ENCODE results near the gene OLFML1. TPM values are rescaled to one million over a fixed set of nuclear protein-coding genes. Genes with fewer than 3 reads are reported as not detected.

Gene OLFML1
- total RNA-seq, 2 donors from 2014 or later, result 0.81 to 1.5 TPM

DNA sequence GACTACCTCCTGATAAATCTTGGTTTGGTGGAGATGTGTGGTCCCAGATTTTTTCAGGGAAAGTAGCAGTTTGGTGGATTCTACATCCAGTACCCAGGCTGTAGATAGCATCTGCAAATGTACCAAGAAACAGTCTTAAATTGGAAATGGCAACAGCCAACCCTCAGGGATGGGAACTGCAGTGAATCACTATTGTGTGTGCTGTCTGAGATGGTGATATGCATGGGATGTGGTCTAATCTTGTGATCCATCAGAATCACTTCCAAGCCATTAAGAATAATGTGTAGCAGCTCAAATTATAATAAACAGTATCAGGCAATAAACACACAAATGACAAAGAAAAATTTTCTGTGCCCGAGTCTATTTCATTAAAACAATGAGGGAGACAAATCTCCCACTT is 3.4 kb downstream of the OLFML1 start:
- Mint-ChIP-seq H3K9me3 (no peaks in the 10 kb centered on the region), H3K4me3 (no peak overlapping the region), H3K36me3 (ENCODE audit: low read depth) (no peaks in the 10 kb centered on the region), H3K4me1 (peaks cover 37% of the 10 kb centered on the region), H3K27me3 (ENCODE audit: insufficient read depth) (no peaks in the 10 kb centered on the region), H3K27ac (no peak overlapping the region)
- H3K4me3 ChIP-seq (ENCODE audit: low read length), result no peak overlapping the region
- WGBS, 2 experiments (ENCODE audit: insufficient coverage in 1 of 2, insufficient read length in 1 of 2), result 75% methylated on average over 1 of the region's 1 CpG; no CpG with 5 or more reads in 1 of the 2 experiments
- no peak overlapping the region for H3K9ac ChIP-seq (ENCODE audit: extremely low read depth, low read length, poor library complexity, severe bottlenecking)
- DNase-seq, result no peak
- H3K4me1 ChIP-seq (ENCODE audit: control insufficient read depth, insufficient read depth, low read length), result peaks cover 14% of the 10 kb centered on the region
- H3K36me3 ChIP-seq (ENCODE audit: control insufficient read depth, insufficient read depth, low read length), result peaks cover 2% of the 10 kb centered on the region
- no peak overlapping the region for H3K27ac ChIP-seq (ENCODE audit: low read depth, low read length)
- H3K9me3 ChIP-seq (ENCODE audit: control insufficient read depth, low read length), result no peaks in the 10 kb centered on the region
- no peaks in the 10 kb centered on the region for H3K27me3 ChIP-seq (ENCODE audit: control insufficient read depth, insufficient read depth, low read length, poor library complexity, severe bottlenecking)
- TF ChIP-seq, protein P1, sequence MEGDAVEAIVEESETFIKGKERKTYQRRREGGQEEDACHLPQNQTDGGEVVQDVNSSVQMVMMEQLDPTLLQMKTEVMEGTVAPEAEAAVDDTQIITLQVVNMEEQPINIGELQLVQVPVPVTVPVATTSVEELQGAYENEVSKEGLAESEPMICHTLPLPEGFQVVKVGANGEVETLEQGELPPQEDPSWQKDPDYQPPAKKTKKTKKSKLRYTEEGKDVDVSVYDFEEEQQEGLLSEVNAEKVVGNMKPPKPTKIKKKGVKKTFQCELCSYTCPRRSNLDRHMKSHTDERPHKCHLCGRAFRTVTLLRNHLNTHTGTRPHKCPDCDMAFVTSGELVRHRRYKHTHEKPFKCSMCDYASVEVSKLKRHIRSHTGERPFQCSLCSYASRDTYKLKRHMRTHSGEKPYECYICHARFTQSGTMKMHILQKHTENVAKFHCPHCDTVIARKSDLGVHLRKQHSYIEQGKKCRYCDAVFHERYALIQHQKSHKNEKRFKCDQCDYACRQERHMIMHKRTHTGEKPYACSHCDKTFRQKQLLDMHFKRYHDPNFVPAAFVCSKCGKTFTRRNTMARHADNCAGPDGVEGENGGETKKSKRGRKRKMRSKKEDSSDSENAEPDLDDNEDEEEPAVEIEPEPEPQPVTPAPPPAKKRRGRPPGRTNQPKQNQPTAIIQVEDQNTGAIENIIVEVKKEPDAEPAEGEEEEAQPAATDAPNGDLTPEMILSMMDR (conservative IDR thresholded peaks at IDR 0.05), result no peak

DNA sequence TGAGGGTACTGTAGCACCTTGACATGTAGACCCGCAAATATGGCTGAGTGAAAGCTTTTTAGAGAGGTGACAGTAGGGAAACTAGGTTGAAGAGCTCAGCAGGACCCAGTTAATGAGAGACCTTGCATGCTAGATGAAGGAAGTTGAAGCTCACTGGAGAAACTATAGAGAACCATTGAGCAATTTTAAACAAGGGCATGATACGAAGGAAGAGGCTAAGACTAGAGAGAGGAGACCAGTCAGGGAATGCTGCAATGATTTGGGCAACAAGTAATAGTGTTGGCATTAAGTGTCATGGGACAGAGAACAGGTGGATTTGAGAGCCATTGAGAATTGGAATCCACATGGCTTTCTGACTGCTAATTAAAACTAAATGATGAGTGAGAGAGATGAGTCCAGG is 4.1 kb downstream of the OLFML1 start:
- Histone ChIP-seq H3K36me3 (ENCODE audit: control insufficient read depth, insufficient read depth, low read length) (peaks cover 2% of the 10 kb centered on the region), H3K27ac (ENCODE audit: low read depth, low read length) (no peak overlapping the region), H3K9ac (ENCODE audit: extremely low read depth, low read length, poor library complexity, severe bottlenecking) (no peak overlapping the region), H3K9me3 (ENCODE audit: control insufficient read depth, low read length) (no peaks in the 10 kb centered on the region), H3K4me1 (ENCODE audit: control insufficient read depth, insufficient read depth, low read length) (peaks cover 19% of the 10 kb centered on the region), H3K27me3 (ENCODE audit: control insufficient read depth, insufficient read depth, low read length, poor library complexity, severe bottlenecking) (no peaks in the 10 kb centered on the region), H3K4me3 (ENCODE audit: low read length) (no peak overlapping the region)
- Mint-ChIP-seq H3K4me3 (no peak overlapping the region), H3K36me3 (ENCODE audit: low read depth) (no peaks in the 10 kb centered on the region), H3K27me3 (ENCODE audit: insufficient read depth) (no peaks in the 10 kb centered on the region), H3K4me1 (peaks cover 38% of the 10 kb centered on the region), H3K9me3 (no peaks in the 10 kb centered on the region), H3K27ac (no peak overlapping the region)
- WGBS, 2 experiments (ENCODE audit: insufficient coverage in 1 of 2, insufficient read length in 1 of 2), result 87 to 100% methylated on average over 2 of the region's 2 CpGs
- no peak for DNase-seq
- TF ChIP-seq, protein P1 (conservative IDR thresholded peaks at IDR 0.05), result no peak

DNA sequence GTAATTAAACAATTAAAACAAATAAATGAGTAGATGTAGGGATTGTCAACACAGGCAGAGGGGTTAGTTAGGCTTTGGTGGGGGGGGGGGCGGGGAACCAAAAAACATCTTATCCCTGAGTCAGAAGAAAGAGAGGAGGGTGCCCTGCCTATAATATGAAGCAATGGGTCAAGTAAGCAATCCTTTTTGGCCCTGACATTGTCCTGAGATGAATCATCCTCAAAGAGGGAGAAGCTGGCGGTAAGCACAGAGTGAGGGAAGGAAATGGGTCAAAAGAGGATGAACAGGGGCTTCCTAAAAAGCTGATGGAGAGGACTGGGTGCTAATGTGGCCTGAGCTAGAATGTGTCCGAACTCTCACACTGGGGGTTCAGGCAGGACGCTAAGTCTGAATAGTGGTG is 4.7 kb downstream of the OLFML1 start:
- Histone ChIP-seq H3K9me3 (ENCODE audit: control insufficient read depth, low read length) (no peaks in the 10 kb centered on the region), H3K27ac (ENCODE audit: low read depth, low read length) (no peak overlapping the region), H3K4me3 (ENCODE audit: low read length) (no peak overlapping the region), H3K27me3 (ENCODE audit: control insufficient read depth, insufficient read depth, low read length, poor library complexity, severe bottlenecking) (no peaks in the 10 kb centered on the region), H3K9ac (ENCODE audit: extremely low read depth, low read length, poor library complexity, severe bottlenecking) (no peak overlapping the region), H3K36me3 (ENCODE audit: control insufficient read depth, insufficient read depth, low read length) (peaks cover 2% of the 10 kb centered on the region), H3K4me1 (ENCODE audit: control insufficient read depth, insufficient read depth, low read length) (peaks cover 17% of the 10 kb centered on the region)
- Mint-ChIP-seq H3K9me3 (no peaks in the 10 kb centered on the region), H3K36me3 (ENCODE audit: low read depth) (no peaks in the 10 kb centered on the region), H3K4me3 (no peak overlapping the region), H3K27ac (no peak overlapping the region), H3K4me1 (peaks cover 37% of the 10 kb centered on the region), H3K27me3 (ENCODE audit: insufficient read depth) (no peaks in the 10 kb centered on the region)
- TF ChIP-seq, protein P1 (conservative IDR thresholded peaks at IDR 0.05), result no peak
- no peak for DNase-seq
- WGBS, 2 experiments (ENCODE audit: insufficient coverage in 1 of 2, insufficient read length in 1 of 2), result 89 to 96% methylated on average over 3 of the region's 4 CpGs

Measured in endodermal cell (in vitro differentiated cells).